ENCODE results near the gene GTPBP1. TPM values are rescaled to one million over a fixed set of nuclear protein-coding genes. Genes with fewer than 3 reads are reported as not detected.
A peak's percentile ranks its signal among the peaks of the same experiment; 100 is the strongest.

Gene GTPBP1
- total and polyA plus RNA-seq, 7 donors, result 15.0 to 59.1 (median 26.8) TPM

GRCh38 chr22:38698407-38699094 lies 7.2 kb upstream of the GTPBP1 start:
- DNase-seq, result peak; percentile 55
- peaks cover 0 to 6% (median 0%) of the 10 kb centered on the region in 4 donors for H3K36me3 ChIP-seq
- H3K4me1 ChIP-seq, result peaks cover 0 to 53% (median 50%) of the 10 kb centered on the region in 4 donors
- no peaks in the 10 kb centered on the region for H3K9me3 ChIP-seq
- TF ChIP-seq POLR2AphosphoS5 (IDR thresholded peaks at IDR 0.05), result no peak
- TF ChIP-seq EP300 (IDR thresholded peaks at IDR 0.05), result no peak
- TF ChIP-seq POLR2A (IDR thresholded peaks at IDR 0.05), result no peak
- no peak for TF ChIP-seq CTCF (IDR thresholded peaks at IDR 0.05)
- peak overlapping the region in 2 of 4 donors; percentile 72 to 98 for H3K4me3 ChIP-seq
- intact Hi-C loops (cut with DNase I), result no loop called here
- peak overlapping the region; percentile 91 to 100 (median 99) for H3K27ac ChIP-seq
- no peaks in the 10 kb centered on the region for H3K27me3 ChIP-seq
- 93 to 95% methylated on average over 13 of the region's 13 CpGs for WGBS, 2 donors

- peaks cover 0 to 53% (median 50%) of the 10 kb centered on the region in 4 donors for H3K4me1 ChIP-seq
- H3K4me3 ChIP-seq, result peak overlapping the region; percentile 72 to 98 (median 88)
- peaks cover 0 to 4% (median 0%) of the 10 kb centered on the region in 4 donors for H3K36me3 ChIP-seq
- peak; percentile 19 for DNase-seq
- WGBS, 2 donors, result 20 to 58% methylated on average over 5 of the region's 5 CpGs
- no peak for TF ChIP-seq POLR2A (IDR thresholded peaks at IDR 0.05)
- TF ChIP-seq POLR2AphosphoS5 (IDR thresholded peaks at IDR 0.05), result no peak
- no peak for TF ChIP-seq EP300 (IDR thresholded peaks at IDR 0.05)
- TF ChIP-seq CTCF (IDR thresholded peaks at IDR 0.05), result no peak
- intact Hi-C loops (cut with DNase I), result no loop called here
- no peaks in the 10 kb centered on the region for H3K27me3 ChIP-seq
- no peaks in the 10 kb centered on the region for H3K9me3 ChIP-seq
- peak overlapping the region; percentile 91 to 100 (median 99) for H3K27ac ChIP-seq
Observed at GRCh38 chr22:38699143-38699542, 6.6 kb upstream of the GTPBP1 start.

- Histone ChIP-seq H3K27ac (peak overlapping the region; percentile 91 to 100 (median 99)), H3K27me3 (no peaks in the 10 kb centered on the region), H3K4me3 (peak overlapping the region; percentile 72 to 98 (median 88)), H3K9me3 (no peaks in the 10 kb centered on the region), H3K36me3 (no peaks in the 10 kb centered on the region), H3K4me1 (peaks cover 0 to 57% (median 53%) of the 10 kb centered on the region in 4 donors)
- DNase-seq, result peak; percentile 58
- intact Hi-C loops (cut with DNase I), result loop anchor here (2.0 to 5.0 kb wide), 2 partner anchors 55 to 618 kb away; partner anchors contain the start of genes RPL3 and SUN2
- 8 to 47% methylated on average over 6 of the region's 6 CpGs for WGBS, 2 donors
- TF ChIP-seq CTCF (IDR thresholded peaks at IDR 0.05) (no peak), POLR2AphosphoS5 (IDR thresholded peaks at IDR 0.05) (no peak), POLR2A (IDR thresholded peaks at IDR 0.05) (no peak), EP300 (IDR thresholded peaks at IDR 0.05) (no peak)
Observed at GRCh38 chr22:38699784-38700183, 6.0 kb upstream of the GTPBP1 start.

- TF ChIP-seq POLR2AphosphoS5 (IDR thresholded peaks at IDR 0.05) (no peak), EP300 (IDR thresholded peaks at IDR 0.05) (no peak), POLR2A (IDR thresholded peaks at IDR 0.05) (no peak), CTCF (IDR thresholded peaks at IDR 0.05) (no peak)
- Histone ChIP-seq H3K4me3 (peak overlapping the region; percentile 72 to 98 (median 88)), H3K4me1 (peaks cover 0 to 61% (median 56%) of the 10 kb centered on the region in 4 donors), H3K27ac (peak overlapping the region; percentile 91 to 100 (median 99)), H3K36me3 (no peaks in the 10 kb centered on the region), H3K9me3 (no peaks in the 10 kb centered on the region), H3K27me3 (no peaks in the 10 kb centered on the region)
- 0 to 1% methylated on average over 57 of the region's 57 CpGs for WGBS, 2 donors
- DNase-seq, result peak; percentile 83
- intact Hi-C loops (cut with DNase I), result loop anchor here (2.0 to 5.0 kb wide), 2 partner anchors 54 to 617 kb away; partner anchors contain the start of genes RPL3 and SUN2
Observed at GRCh38 chr22:38700270-38700788, 5.4 kb upstream of the GTPBP1 start.
